Fibroblast of lung (primary cell): ENCODE data around the gene PTRH2.

Source experiments
- CTCF ChIP-seq, 2 donors: IDR thresholded peaks in 1 of 2; conservative IDR thresholded peaks in 1 of 2; 1 replicate in 1 of 2; 2 replicates in 1 of 2; pipeline ENCODE4 v1.5.1; 2011 to 2012; ENCODE audit warnings: low read length in 2 of 2, control low read depth in 1 of 2, inconsistent platforms in 1 of 2, low read depth in 1 of 2, mild to moderate bottlenecking in 1 of 2
- EZH2 ChIP-seq: IDR thresholded peaks from 2 replicates; pipeline ENCODE4 v1.5.1; 2012; ENCODE audit warnings: low read length, control low read depth, mild to moderate bottlenecking; ENCODE audit errors: missing control alignments

GRCh38 chr17:59680314-59680713 lies 26.9 kb downstream of the PTRH2 start:
- TF ChIP-seq CTCF (conservative IDR thresholded peaks at IDR 0.05 in 1 of 2, IDR thresholded peaks at IDR 0.05 in 1 of 2; ENCODE audit: low read depth in 1 of 2, low read length in 2 of 2): no peak
- TF ChIP-seq EZH2: no peak
